HG03442 (cell line): Measurements from ENCODE around the gene SNAP29.
A peak's percentile ranks its signal among the peaks of the same experiment; 100 is the strongest.
"Not testable (repeated sequence)": the region's sequence is repeated elsewhere in the genome, so short reads cannot be mapped to it uniquely, and the experiment has no call there.

Experiments
- ATAC-seq: cut with Tn5 transposase; IDR thresholded peaks from one replicate; pipeline ENCODE4 v1.9.1; 2021; ENCODE audit warnings: mild to moderate bottlenecking, moderate library complexity; ENCODE audit not compliant: unreplicated experiment

The SNAP29 gene

GRCh38 chr22:20858615-20859416 lies at the start of gene SNAP29, which contains the start of gene PI4KA:
TSS of gene SNAP29 (plus strand) at chr22:20859007. CDS start at chr22:20859111, 104 bp downstream.
TSS of gene PI4KA (minus strand) at chr22:20858811. CDS start at chr22:20858725, 86 bp downstream.
- peak; percentile 91 for ATAC-seq

- ATAC-seq, result no peak
These were observed 49.1 kb upstream of the SNAP29 start for GRCh38 chr22:20809538-20810185.

GRCh38 chr22:20810645-20811044 lies 48.2 kb upstream of the SNAP29 start:
- ATAC-seq, result no peak

- no peak for ATAC-seq
These were observed 47.6 kb upstream of the SNAP29 start for GRCh38 chr22:20811171-20811570.

- ATAC-seq, result no peak
These were observed 46.7 kb upstream of the SNAP29 start for GRCh38 chr22:20811971-20812660.

- ATAC-seq, result no peak
These were observed 45.8 kb upstream of the SNAP29 start for GRCh38 chr22:20813056-20813455.

- ATAC-seq, result no peak
These were observed 44.5 kb upstream of the SNAP29 start for GRCh38 chr22:20814221-20814808.

GRCh38 chr22:20815477-20816050 lies 43.2 kb upstream of the SNAP29 start:
- ATAC-seq, result no peak

- ATAC-seq, result no peak
These were observed 42.2 kb upstream of the SNAP29 start for GRCh38 chr22:20816559-20816958.

GRCh38 chr22:20818471-20818870 lies 40.3 kb upstream of the SNAP29 start:
- no peak for ATAC-seq

- no peak for ATAC-seq
These were observed 39.3 kb upstream of the SNAP29 start for GRCh38 chr22:20819471-20819870.

GRCh38 chr22:20821717-20822239 lies 37.0 kb upstream of the SNAP29 start:
- ATAC-seq, result not testable (repeated sequence)

- ATAC-seq, result no peak
These were observed 36.6 kb upstream of the SNAP29 start for GRCh38 chr22:20822240-20822639.

- ATAC-seq, result no peak
These were observed 35.5 kb upstream of the SNAP29 start for GRCh38 chr22:20823264-20823663.

GRCh38 chr22:20825216-20825615 lies 33.6 kb upstream of the SNAP29 start:
- not testable (repeated sequence) for ATAC-seq

- ATAC-seq, result no peak
These were observed 33.2 kb upstream of the SNAP29 start for GRCh38 chr22:20825624-20826023.

GRCh38 chr22:20826373-20827152 lies 32.2 kb upstream of the SNAP29 start:
- not testable (repeated sequence) for ATAC-seq

- no peak for ATAC-seq
These were observed 29.2 kb upstream of the SNAP29 start for GRCh38 chr22:20829491-20830134.

GRCh38 chr22:20833225-20833665 lies 25.6 kb upstream of the SNAP29 start:
- no peak for ATAC-seq
